Aorta (tissue), 5 donors: Measurements from ENCODE around the gene ALOX12. TPM values are rescaled to one million over a fixed set of nuclear protein-coding genes. Genes with fewer than 3 reads are reported as not detected.
A peak's percentile ranks its signal among the peaks of the same experiment; 100 is the strongest.

Experiments used
- ATAC-seq: fragments of 200-7000 bp; cut with Tn5 transposase; one replicate; pipeline ENCODE4 v1.9.1; 2022; ENCODE audit warnings: moderate library complexity; ENCODE audit not compliant: low FRiP score
- DNase-seq, 2 donors: peaks; one replicate each; pipeline ENCODE4 v3.0.0-alpha.2; 2020
- H3K27ac ChIP-seq, 2 donors: one replicate each; pipeline ENCODE4 v1.5.1; 2013; ENCODE audit warnings: low read length in 2 of 2, mild to moderate bottlenecking in 2 of 2, moderate library complexity in 2 of 2, control low read depth in 1 of 2, inconsistent platforms in 1 of 2, low read depth in 1 of 2
- H3K27me3 ChIP-seq, 2 donors: one replicate each; pipeline ENCODE4 v1.6.1; 2013; ENCODE audit warnings: control low read depth in 1 of 2, low read length in 1 of 2, mild to moderate bottlenecking in 1 of 2, moderate library complexity in 1 of 2; ENCODE audit not compliant: insufficient read depth in 2 of 2, control insufficient read depth in 1 of 2
- H3K36me3 ChIP-seq, 2 donors: one replicate each; pipeline ENCODE4 v1.6.1; 2013; ENCODE audit warnings: control low read depth in 1 of 2, low read length in 1 of 2, mild to moderate bottlenecking in 1 of 2; ENCODE audit not compliant: insufficient read depth in 2 of 2, control insufficient read depth in 1 of 2
- H3K4me1 ChIP-seq, 2 donors: one replicate each; pipeline ENCODE4 v1.6.1; 2013; ENCODE audit warnings: low read length in 2 of 2, control low read depth in 1 of 2, mild to moderate bottlenecking in 1 of 2, moderate library complexity in 1 of 2; ENCODE audit not compliant: insufficient read depth in 2 of 2, control insufficient read depth in 1 of 2
- H3K4me3 ChIP-seq, 2 donors: one replicate each; pipeline ENCODE4 v1.5.1; 2013; ENCODE audit warnings: low read length in 2 of 2, control low read depth in 1 of 2, mild to moderate bottlenecking in 1 of 2
- H3K9me3 ChIP-seq: one replicate; pipeline ENCODE4 v1.6.1; 2013; ENCODE audit warnings: mild to moderate bottlenecking, low read length; ENCODE audit not compliant: control insufficient read depth
- WGBS, 2 donors: extraction: QIAGEN DNeasy Blood & Tissue Kit; methylation state at CpG; one replicate each; pipeline ENCODE4 v1.1.7; 2013; 5-methylcytosine and 5-hydroxymethylcytosine counted together
- intact Hi-C, 2 donors: fragments of 100-400 bp; cut with DNase I; formaldehyde crosslinking; loops; one replicate each; pipeline versions ENCODE4 v1.14.2 to v1.15.0; 2022
- polyA plus RNA-seq, 2 donors: library from polyadenylated mRNA; stranded (reverse); fragments of 200-250 nt; gene quantifications; one replicate each; pipeline ENCODE4 v1.2.3, GENCODE V29; 2013
- total RNA-seq, 2 donors: library from RNA; stranded (reverse); fragmentation: NEBNext Ultra II Directional; extraction: Animal tissue kit (Norgen Biotek cat#: 25700); gene quantifications; one replicate each; pipeline ENCODE4 v1.2.1, GENCODE V29; 2021
- donor health status: healthy with polysubstance abuse.
- donor health status: Bipolar disorder and iron deficiency.
- donor health status: DM: no; HTN: no; CAD: no.
- donor health status: DM: no; HTN: no; CAD: no.
- donor health status: DM: yes; HTN: yes; CAD: no.

ALOX12 gene
- total and polyA plus RNA-seq, 4 donors, result not detected

DNA sequence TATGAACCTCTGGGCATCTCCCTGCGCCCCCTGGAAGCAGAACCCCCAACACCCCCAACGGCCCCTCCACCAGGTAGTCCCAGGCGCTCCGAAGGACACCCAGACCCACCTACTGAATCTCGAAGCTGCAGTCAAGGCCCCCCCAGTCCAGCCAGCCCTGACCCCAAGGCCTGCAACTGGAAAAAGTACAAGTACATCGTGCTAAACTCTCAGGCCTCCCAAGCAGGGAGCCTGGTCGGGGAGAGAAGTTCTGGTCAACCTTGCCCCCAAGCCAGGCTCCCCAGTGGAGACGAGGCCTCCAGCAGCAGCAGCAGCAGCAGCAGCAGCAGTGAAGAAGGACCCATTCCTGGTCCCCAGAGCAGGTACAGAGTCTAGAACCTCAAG lies 28.5 kb downstream of the ALOX12 start:
- Histone ChIP-seq H3K36me3 (no peaks in the 10 kb centered on the region), H3K27ac (no peak overlapping the region), H3K27me3 (no peaks in the 10 kb centered on the region), H3K4me1 (no peaks in the 10 kb centered on the region), H3K9me3 (no peaks in the 10 kb centered on the region), H3K4me3 (no peak overlapping the region)
- 73 to 74% methylated on average over 8 of the region's 8 CpGs for WGBS, 2 donors
- DNase-seq (no peak), ATAC-seq (no peak)
- intact Hi-C loops, result loop anchor here in 1 of 2 donors (5.0 kb wide), 1 partner anchor 112 kb away; no protein-coding TSS in a partner anchor

DNA sequence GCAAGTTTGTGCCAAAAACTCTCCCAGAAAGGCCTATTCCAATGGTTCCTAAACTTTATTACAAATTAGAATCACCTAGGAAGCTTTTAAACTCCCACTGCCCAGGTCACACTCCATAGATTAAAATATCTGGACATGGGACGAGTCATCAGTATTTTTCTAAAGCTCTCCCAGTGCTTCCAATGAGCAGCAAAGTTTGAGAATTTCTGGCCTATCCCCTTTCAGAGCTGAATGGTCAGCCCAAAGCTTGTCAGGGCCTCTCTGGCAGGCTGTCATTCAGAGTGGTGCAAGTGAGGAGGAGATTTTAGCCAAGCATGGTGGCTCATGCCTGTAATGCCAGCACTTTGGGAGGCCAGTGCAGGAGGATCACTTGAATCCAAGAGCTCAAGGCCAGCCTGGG lies 29.4 kb downstream of the ALOX12 start:
- DNase-seq, result no peak
- H3K27ac ChIP-seq, result no peak overlapping the region
- H3K9me3 ChIP-seq, result no peaks in the 10 kb centered on the region
- no peaks in the 10 kb centered on the region for H3K27me3 ChIP-seq
- WGBS, 2 donors, result 74 to 90% methylated on average over 1 of the region's 1 CpG
- no peaks in the 10 kb centered on the region for H3K4me1 ChIP-seq
- ATAC-seq, result no peak
- H3K36me3 ChIP-seq, result no peaks in the 10 kb centered on the region
- no peak overlapping the region for H3K4me3 ChIP-seq
- intact Hi-C loops, result no loop called here

GRCh38 chr17:7026471-7027115 lies 30.7 kb downstream of the ALOX12 start:
- Histone ChIP-seq H3K36me3 (no peaks in the 10 kb centered on the region), H3K9me3 (no peaks in the 10 kb centered on the region), H3K4me3 (no peak overlapping the region), H3K4me1 (no peaks in the 10 kb centered on the region), H3K27ac (no peak overlapping the region), H3K27me3 (no peaks in the 10 kb centered on the region)
- no peak for ATAC-seq
- intact Hi-C loops, result no loop called here
- DNase-seq, result peak in 1 of 2 donors; percentile 72
- 93 to 94% methylated on average over 29 of the region's 29 CpGs for WGBS, 2 donors

GRCh38 chr17:7027335-7027734 lies 31.5 kb downstream of the ALOX12 start:
- peak in 1 of 2 donors; percentile 75 for DNase-seq
- WGBS, 2 donors, result 91 to 93% methylated on average over 13 of the region's 13 CpGs
- Histone ChIP-seq H3K9me3 (no peaks in the 10 kb centered on the region), H3K36me3 (no peaks in the 10 kb centered on the region), H3K4me1 (no peaks in the 10 kb centered on the region), H3K27ac (no peak overlapping the region), H3K27me3 (no peaks in the 10 kb centered on the region), H3K4me3 (no peak overlapping the region)
- intact Hi-C loops, result no loop called here
- no peak for ATAC-seq

- DNase-seq, result no peak
- whole genome bisulfite sequencing, 2 donors, result 88 to 89% methylated on average over 3 of the region's 3 CpGs
- Histone ChIP-seq H3K4me1 (no peaks in the 10 kb centered on the region), H3K27me3 (no peaks in the 10 kb centered on the region), H3K9me3 (no peaks in the 10 kb centered on the region), H3K27ac (no peak overlapping the region), H3K4me3 (no peak overlapping the region), H3K36me3 (no peaks in the 10 kb centered on the region)
- ATAC-seq, result no peak
- intact Hi-C loops, result no loop called here
Observed at GRCh38 chr17:7029096-7029495, 33.2 kb downstream of the ALOX12 start.

DNA sequence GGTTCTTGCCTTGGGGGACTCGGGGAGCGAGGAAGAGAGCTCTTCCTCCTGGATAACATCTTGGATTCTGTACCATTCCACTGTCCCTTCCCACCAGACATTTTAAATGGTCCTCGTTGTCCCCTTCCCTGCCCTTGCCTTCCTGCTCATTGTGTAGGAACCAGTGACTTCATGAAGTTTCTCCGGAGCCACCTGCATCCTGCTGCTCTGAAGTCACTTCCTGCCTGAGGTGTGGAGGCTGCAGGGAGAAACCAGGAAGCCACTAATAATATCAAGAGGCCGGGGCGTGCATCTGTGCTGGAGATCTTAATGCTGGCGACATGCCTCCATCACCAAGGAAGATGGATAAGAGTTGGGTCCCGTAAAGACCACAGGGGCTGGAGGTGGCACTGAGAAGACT lies 33.8 kb downstream of the ALOX12 start:
- WGBS, 2 donors, result 77 to 83% methylated on average over 8 of the region's 8 CpGs

GRCh38 chr17:7034955-7035590 lies 39.2 kb downstream of the ALOX12 start:
- no peak overlapping the region for H3K27ac ChIP-seq
- H3K27me3 ChIP-seq, result no peaks in the 10 kb centered on the region
- peak; percentile 29 for ATAC-seq
- H3K36me3 ChIP-seq, result no peaks in the 10 kb centered on the region
- H3K9me3 ChIP-seq, result no peaks in the 10 kb centered on the region
- no peaks in the 10 kb centered on the region for H3K4me1 ChIP-seq
- intact Hi-C loops, result no loop called here
- no peak for DNase-seq
- WGBS, 2 donors, result 21 to 27% methylated on average over 7 of the region's 7 CpGs
- H3K4me3 ChIP-seq, result no peak overlapping the region

More for the DNA sequence above, 33.8 kb downstream of the ALOX12 start:
- no peak overlapping the region for H3K4me3 ChIP-seq
- ATAC-seq (no peak), DNase-seq (no peak)
- intact Hi-C loops, result no loop called here
- H3K27ac ChIP-seq, result no peak overlapping the region
- H3K9me3 ChIP-seq, result no peaks in the 10 kb centered on the region
- no peaks in the 10 kb centered on the region for H3K36me3 ChIP-seq
- no peaks in the 10 kb centered on the region for H3K4me1 ChIP-seq
- H3K27me3 ChIP-seq, result no peaks in the 10 kb centered on the region

DNA sequence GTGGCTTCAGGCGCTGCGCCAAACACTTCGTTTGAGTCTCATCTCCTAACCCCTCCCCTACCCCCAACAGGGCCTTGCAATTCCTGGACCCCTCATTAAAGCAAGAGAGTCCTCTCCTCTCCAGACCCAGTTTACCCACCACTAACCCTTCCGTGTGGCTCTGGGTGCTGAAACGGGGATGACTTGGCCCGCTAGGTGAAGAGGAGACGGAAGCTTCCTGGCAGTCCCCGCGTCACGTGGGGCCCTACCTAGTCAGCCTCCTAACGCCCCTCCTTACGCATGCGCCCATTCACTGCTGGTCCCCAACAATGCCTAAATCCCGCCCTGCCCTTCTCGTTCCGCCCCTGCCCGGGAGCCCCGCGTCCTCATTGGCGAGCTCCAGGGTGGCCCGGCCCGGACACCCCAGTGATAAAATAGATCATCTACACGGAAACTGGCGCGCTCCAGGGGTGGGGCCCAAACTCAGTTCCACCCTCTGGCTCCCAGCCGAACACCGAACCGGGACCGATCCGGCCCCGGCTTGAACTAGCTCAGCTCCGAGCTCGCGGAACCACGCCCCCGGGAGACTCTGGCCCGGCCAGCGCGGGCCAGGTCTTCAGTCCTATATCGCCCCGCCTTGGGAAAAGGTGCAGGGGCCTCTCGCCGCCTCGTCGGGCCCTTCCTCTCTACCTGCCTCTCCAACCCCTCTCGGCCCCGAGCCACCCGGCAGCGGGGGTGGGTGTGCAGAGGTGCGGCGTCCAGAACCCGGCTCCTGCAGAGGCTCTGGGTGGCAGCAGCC lies 39.9 kb downstream of the ALOX12 start, which contains the start of gene SLC16A13:
Gene SLC16A13, plus strand, starts transcription at position 425 of the 778 bp plus-strand sequence. CDS start 368 bp downstream, outside the sequence.
- peak within 1 kb of the TSS in 1 of 2 donors; percentile 32 for H3K4me3 ChIP-seq
- intact Hi-C loops, result no loop called here
- H3K27me3 ChIP-seq, result no peaks in the 10 kb centered on the region
- H3K27ac ChIP-seq, result no peak within 1 kb of the TSS
- 1% methylated on average over 51 to 52 of the region's 52 CpGs for WGBS, 2 donors
- H3K4me1 ChIP-seq, result no peaks in the 10 kb centered on the region
- peak; percentile 94 to 96 for DNase-seq
- peak; percentile 94 for ATAC-seq
- no peaks in the 10 kb centered on the region for H3K9me3 ChIP-seq
- H3K36me3 ChIP-seq, result no peaks in the 10 kb centered on the region
